K562 (cell line): ENCODE measurements around the gene AP1B1.

Experiments
- HDGF ChIP-seq: fragments of 450-650 bp; IDR thresholded peaks from 2 replicates; pipeline ENCODE4 v1.6.1; 2016
- POLR2AphosphoS2 ChIP-seq: IDR thresholded peaks from 2 replicates; pipeline ENCODE4 v1.6.1; 2012; ENCODE audit warnings: low read length, improper control_type of control experiment

DNA sequence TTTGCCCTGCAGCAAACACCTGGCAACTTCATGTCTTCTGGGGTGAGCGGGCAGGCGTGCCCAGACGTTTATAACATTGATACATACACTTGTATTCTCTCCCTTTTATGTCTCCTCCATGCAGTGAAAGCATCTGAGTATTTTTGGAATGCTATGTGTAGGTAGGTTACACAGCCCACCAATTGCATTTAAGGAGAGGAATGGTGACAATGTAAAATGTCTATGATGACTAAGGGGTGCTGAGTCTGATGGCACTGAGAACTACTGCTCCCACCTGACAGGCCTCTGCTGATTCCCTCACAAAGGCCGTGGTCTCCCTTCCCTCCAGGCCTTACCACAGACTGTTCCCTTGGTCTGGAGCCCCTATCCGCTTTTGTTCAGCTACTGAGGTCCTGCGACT is 50.0 kb downstream of the AP1B1 start:
- TF ChIP-seq POLR2AphosphoS2 (no peak), HDGF (no peak)
